HL-60 (cell line): ENCODE data around the gene CYP26B1.

ENCODE experiments used
- DNase-seq, 2 experiments: peaks; one replicate each; pipeline ENCODE4 v3.0.0-alpha.2; 2010 to 2020; ENCODE audit warnings: low read depth in 1 of 2, low spot score in 1 of 2
- H3K27ac ChIP-seq: fragments of 250-450 bp; sonication (Bioruptor Pico); replicated peaks from 2 replicates; pipeline ENCODE4 v1.5.1; 2020; ENCODE audit warnings: mild to moderate bottlenecking, moderate library complexity
- H3K27me3 ChIP-seq: fragments of 250-450 bp; sonication (Bioruptor Pico); 2 replicates; pipeline ENCODE4 v1.5.1; 2021; ENCODE audit warnings: mild to moderate bottlenecking, moderate library complexity; ENCODE audit not compliant: insufficient read depth, poor library complexity, severe bottlenecking
- H3K4me3 ChIP-seq: replicated peaks from 2 replicates; pipeline ENCODE4 v1.5.1; 2011; ENCODE audit warnings: mild to moderate bottlenecking, control low read depth, low read length; ENCODE audit not compliant: insufficient read depth
- GABPA ChIP-seq: IDR thresholded peaks from 2 replicates; pipeline ENCODE4 v1.6.1; 2012; ENCODE audit warnings: low read depth
- POLR2AphosphoS5 ChIP-seq: IDR thresholded peaks from 2 replicates; pipeline ENCODE4 v1.6.1; 2012; ENCODE audit warnings: low read depth
- REST ChIP-seq: IDR thresholded peaks from 2 replicates; pipeline ENCODE4 v1.6.1; 2012; ENCODE audit warnings: low read depth; ENCODE audit not compliant: insufficient replicate concordance
- SPI1 ChIP-seq: IDR thresholded peaks from 2 replicates; pipeline ENCODE4 v1.6.1; 2012; ENCODE audit warnings: low read depth, mild to moderate bottlenecking, borderline replicate concordance
- TF ChIP-seq, protein P1 (sequence below): IDR thresholded peaks from one replicate; pipeline ENCODE4 v1.5.1; 2011; ENCODE audit warnings: low read length, control low read depth, inconsistent platforms; ENCODE audit not compliant: insufficient read depth

CYP26B1 gene

GRCh38 chr2:72153026-72153791, 5.5 kb upstream of the CYP26B1 start:
- Histone ChIP-seq H3K4me3 (no peak overlapping the region), H3K27me3 (peaks cover 15% of the 10 kb centered on the region), H3K27ac (no peak overlapping the region)
- TF ChIP-seq SPI1 (no peak), GABPA (no peak), REST (no peak), POLR2AphosphoS5 (no peak)
- TF ChIP-seq, protein P1, sequence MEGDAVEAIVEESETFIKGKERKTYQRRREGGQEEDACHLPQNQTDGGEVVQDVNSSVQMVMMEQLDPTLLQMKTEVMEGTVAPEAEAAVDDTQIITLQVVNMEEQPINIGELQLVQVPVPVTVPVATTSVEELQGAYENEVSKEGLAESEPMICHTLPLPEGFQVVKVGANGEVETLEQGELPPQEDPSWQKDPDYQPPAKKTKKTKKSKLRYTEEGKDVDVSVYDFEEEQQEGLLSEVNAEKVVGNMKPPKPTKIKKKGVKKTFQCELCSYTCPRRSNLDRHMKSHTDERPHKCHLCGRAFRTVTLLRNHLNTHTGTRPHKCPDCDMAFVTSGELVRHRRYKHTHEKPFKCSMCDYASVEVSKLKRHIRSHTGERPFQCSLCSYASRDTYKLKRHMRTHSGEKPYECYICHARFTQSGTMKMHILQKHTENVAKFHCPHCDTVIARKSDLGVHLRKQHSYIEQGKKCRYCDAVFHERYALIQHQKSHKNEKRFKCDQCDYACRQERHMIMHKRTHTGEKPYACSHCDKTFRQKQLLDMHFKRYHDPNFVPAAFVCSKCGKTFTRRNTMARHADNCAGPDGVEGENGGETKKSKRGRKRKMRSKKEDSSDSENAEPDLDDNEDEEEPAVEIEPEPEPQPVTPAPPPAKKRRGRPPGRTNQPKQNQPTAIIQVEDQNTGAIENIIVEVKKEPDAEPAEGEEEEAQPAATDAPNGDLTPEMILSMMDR: no peak
- no peak for DNase-seq

GRCh38 chr2:72150861-72151356, 3.2 kb upstream of the CYP26B1 start:
- no peak for DNase-seq

More at GRCh38 chr2:72150861-72151356, 3.2 kb upstream of the CYP26B1 start:
- TF ChIP-seq REST: no peak
- TF ChIP-seq, protein P1: no peak
- no peak for TF ChIP-seq SPI1
- TF ChIP-seq GABPA: no peak
- no peak for TF ChIP-seq POLR2AphosphoS5
- Histone ChIP-seq H3K27ac (no peak overlapping the region), H3K4me3 (no peak overlapping the region), H3K27me3 (peaks cover 36% of the 10 kb centered on the region)
